Measurements from ENCODE around the gene PLSCR2. TPM values are rescaled to one million over a fixed set of nuclear protein-coding genes. Genes with fewer than 3 reads are reported as not detected.

Gene PLSCR2
- total RNA-seq, 3 donors from 2014 or later: 0.82 to 2.8 (median 1.3) TPM

DNA sequence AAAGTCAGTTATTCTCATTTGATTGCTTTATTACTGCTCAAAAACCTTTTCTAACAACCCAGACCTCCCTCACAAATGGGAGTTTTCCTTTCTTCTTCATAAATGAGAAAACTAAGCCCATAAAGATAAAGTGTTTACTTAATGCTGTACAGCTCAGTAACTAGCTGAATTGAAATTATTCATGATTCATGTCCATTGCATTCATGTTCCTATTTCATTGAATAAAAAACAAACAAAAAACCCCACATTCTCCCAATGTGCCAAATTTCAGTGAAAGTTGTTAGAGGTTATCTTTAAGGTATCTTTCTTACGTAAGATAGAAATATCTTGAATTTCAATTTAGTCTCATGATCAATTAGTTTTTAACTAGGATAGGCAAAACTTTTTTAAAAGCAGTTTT is 2.8 kb downstream of the PLSCR2 start:
- H3K4me1 ChIP-seq (ENCODE audit: low read depth): no peaks in the 10 kb centered on the region
- ATAC-seq (no peak), DNase-seq (no peak)
- H3K4me3 ChIP-seq: no peak overlapping the region
- intact Hi-C loops (cut with DNase I, micrococcal nuclease): no loop called here
- no peaks in the 10 kb centered on the region for H3K36me3 ChIP-seq (ENCODE audit: low read depth)
- H3K9me3 ChIP-seq: no peaks in the 10 kb centered on the region
- TF ChIP-seq, protein P1, sequence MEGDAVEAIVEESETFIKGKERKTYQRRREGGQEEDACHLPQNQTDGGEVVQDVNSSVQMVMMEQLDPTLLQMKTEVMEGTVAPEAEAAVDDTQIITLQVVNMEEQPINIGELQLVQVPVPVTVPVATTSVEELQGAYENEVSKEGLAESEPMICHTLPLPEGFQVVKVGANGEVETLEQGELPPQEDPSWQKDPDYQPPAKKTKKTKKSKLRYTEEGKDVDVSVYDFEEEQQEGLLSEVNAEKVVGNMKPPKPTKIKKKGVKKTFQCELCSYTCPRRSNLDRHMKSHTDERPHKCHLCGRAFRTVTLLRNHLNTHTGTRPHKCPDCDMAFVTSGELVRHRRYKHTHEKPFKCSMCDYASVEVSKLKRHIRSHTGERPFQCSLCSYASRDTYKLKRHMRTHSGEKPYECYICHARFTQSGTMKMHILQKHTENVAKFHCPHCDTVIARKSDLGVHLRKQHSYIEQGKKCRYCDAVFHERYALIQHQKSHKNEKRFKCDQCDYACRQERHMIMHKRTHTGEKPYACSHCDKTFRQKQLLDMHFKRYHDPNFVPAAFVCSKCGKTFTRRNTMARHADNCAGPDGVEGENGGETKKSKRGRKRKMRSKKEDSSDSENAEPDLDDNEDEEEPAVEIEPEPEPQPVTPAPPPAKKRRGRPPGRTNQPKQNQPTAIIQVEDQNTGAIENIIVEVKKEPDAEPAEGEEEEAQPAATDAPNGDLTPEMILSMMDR (IDR thresholded peaks at IDR 0.05): no peak

DNA sequence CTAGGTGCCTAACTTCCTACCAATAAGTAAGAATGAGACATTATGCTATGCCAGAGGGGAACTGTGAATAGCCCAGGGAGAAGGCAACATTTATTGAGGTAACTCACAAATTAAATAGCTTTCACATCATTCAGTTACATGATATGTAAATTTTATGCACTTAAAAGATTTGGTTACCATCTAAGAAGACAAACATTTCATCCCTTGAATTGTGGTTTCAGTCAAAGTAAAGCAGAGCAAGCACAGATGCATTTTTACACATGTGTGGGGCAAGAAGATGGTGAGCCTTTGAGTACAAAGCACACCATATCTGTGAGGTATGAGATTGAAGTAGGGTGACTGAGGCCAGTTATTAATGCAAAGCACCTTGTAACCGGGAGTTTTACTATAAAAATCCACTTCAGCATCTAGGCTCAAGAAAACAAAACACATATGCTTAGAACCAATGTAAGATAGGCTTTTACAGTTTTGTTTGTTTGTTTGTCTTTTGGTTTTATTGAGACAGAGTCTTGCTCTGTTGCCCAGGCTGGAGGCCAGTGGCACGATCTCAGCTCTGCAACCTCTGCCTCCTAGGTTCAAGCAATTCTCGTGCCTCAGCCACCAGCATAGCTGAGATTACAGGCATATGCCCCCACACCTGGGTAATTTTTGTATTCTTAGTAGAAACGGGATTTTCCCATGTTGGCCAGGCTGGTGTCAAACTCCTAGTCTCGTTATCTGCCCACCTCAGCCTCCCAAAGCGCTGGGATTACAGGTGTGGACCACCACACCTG is 3.5 kb downstream of the PLSCR2 start:
- ATAC-seq (no peak), DNase-seq (no peak)
- intact Hi-C loops (cut with DNase I, micrococcal nuclease): no loop called here
- TF ChIP-seq, protein P1 (IDR thresholded peaks at IDR 0.05): no peak
- Histone ChIP-seq H3K9me3 (no peaks in the 10 kb centered on the region), H3K4me1 (ENCODE audit: low read depth) (no peaks in the 10 kb centered on the region), H3K4me3 (no peak overlapping the region), H3K36me3 (ENCODE audit: low read depth) (no peaks in the 10 kb centered on the region)

DNA sequence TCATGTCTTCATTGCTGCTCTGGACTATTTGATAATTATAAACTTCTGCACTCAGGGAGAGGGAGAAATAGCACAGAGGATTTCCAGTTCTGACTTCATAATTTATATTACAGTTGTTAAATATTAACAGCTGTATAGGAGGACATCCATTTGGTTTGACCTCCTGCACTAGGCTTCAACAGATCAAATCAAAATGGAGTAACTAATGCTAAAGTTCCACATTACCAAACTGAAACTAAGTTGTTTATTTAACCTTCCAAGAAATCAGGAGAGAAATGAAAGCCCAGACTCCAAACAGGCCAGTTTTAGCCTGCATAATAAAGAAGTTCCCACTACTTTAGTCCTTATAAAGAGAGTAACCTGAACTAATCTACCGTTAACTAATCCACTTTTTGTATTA is 4.6 kb downstream of the PLSCR2 start:
- no peak overlapping the region for H3K4me3 ChIP-seq
- H3K9me3 ChIP-seq: no peaks in the 10 kb centered on the region
- DNase-seq (no peak), ATAC-seq (no peak)
- H3K36me3 ChIP-seq (ENCODE audit: low read depth): no peaks in the 10 kb centered on the region
- intact Hi-C loops (cut with DNase I, micrococcal nuclease): no loop called here
- TF ChIP-seq, protein P1 (IDR thresholded peaks at IDR 0.05): no peak
- no peaks in the 10 kb centered on the region for H3K4me1 ChIP-seq (ENCODE audit: low read depth)

DNA sequence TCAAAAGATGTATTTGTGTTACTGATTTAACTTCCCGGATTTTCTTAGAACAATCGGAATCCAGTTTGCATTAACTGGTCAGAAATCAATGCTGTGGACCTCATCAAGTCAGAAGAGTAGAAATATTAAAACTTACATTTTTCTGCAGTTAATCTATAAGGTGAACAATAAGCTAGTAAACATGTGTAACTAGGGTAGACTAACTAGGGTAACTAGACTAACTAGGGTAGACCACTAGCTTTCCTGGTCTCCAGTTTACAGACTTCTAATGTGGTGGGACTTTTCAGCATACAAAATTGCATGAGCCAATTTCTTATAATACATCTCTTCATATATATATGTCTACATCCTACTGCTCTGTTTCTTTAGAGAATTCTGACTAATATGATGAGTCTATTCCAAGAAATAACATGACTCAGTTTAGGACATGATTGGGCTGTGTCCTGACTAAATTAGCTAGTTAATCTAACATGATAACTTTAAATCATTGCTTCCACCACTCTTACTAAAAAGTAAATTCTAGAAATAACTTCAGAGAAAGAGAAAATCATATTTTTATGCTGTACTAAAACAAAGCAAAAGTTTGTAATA is 5.3 kb downstream of the PLSCR2 start:
- Histone ChIP-seq H3K9me3 (no peaks in the 10 kb centered on the region), H3K36me3 (ENCODE audit: low read depth) (no peaks in the 10 kb centered on the region), H3K4me3 (no peak overlapping the region), H3K4me1 (ENCODE audit: low read depth) (no peaks in the 10 kb centered on the region)
- DNase-seq: no peak
- no peak for ATAC-seq
- TF ChIP-seq, protein P1 (IDR thresholded peaks at IDR 0.05): no peak
- intact Hi-C loops (cut with DNase I, micrococcal nuclease): no loop called here

DNA sequence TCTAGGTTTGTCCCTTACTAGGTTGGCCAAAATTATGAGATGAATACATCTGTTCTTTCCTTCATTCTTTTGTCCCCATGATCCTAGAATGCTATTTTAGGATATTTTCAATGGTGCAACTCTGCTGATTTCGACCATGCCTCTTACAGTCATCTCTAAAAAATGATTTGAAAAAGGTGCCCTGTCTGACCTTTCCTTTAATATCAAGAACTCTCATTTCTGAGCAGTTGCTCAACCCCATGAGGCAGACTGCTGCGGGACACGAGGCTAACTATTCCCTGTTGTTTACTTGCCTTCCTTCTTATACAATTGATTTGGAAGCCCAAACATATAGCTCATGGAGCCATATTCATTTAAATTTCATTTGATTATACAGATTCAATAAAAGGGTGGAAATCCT is 14.6 kb downstream of the PLSCR2 start:
- no peaks in the 10 kb centered on the region for H3K36me3 ChIP-seq (ENCODE audit: low read depth)
- no peaks in the 10 kb centered on the region for H3K4me1 ChIP-seq (ENCODE audit: low read depth)
- DNase-seq: no peak
- TF ChIP-seq, protein P1 (IDR thresholded peaks at IDR 0.05): no peak
- intact Hi-C loops (cut with DNase I, micrococcal nuclease): no loop called here
- H3K4me3 ChIP-seq: no peak overlapping the region
- H3K9me3 ChIP-seq: no peaks in the 10 kb centered on the region
- ATAC-seq: no peak
